ENCODE measurements around the gene VSNL1. TPM values are rescaled to one million over a fixed set of nuclear protein-coding genes. Genes with fewer than 3 reads are reported as not detected.
"Not testable (repeated sequence)": the region's sequence is repeated elsewhere in the genome, so short reads cannot be mapped to it uniquely, and the experiment has no call there.

Gene VSNL1
- total RNA-seq, 3 donors from 2014 or later = 2.1 to 5.4 (median 2.1) TPM

DNA sequence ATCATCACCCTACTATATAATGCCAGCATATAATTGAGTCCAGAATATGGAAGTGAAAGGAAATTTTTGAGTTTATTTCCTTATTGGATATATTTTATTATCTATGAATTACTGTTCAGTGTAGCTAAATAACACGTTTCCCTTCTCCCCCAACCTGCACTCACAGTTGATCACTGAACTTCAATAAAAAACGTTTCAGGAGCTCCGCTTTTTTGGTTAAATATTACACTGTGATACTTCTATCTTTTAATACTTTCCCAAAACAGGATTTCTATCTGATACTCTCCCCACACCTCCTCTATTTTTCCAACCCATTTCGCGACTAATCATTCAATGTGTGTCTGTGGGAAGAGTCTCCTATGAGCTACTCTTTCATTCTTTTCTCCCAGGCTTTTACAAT is 7.2 kb downstream of the VSNL1 start:
- H3K4me3 ChIP-seq = no peak overlapping the region
- intact Hi-C loops (cut with DNase I, micrococcal nuclease) = no loop called here
- DNase-seq (no peak), ATAC-seq (peak; percentile 44)
- peaks cover 3% of the 10 kb centered on the region for H3K4me1 ChIP-seq (ENCODE audit: low read depth)
- TF ChIP-seq, protein P1, sequence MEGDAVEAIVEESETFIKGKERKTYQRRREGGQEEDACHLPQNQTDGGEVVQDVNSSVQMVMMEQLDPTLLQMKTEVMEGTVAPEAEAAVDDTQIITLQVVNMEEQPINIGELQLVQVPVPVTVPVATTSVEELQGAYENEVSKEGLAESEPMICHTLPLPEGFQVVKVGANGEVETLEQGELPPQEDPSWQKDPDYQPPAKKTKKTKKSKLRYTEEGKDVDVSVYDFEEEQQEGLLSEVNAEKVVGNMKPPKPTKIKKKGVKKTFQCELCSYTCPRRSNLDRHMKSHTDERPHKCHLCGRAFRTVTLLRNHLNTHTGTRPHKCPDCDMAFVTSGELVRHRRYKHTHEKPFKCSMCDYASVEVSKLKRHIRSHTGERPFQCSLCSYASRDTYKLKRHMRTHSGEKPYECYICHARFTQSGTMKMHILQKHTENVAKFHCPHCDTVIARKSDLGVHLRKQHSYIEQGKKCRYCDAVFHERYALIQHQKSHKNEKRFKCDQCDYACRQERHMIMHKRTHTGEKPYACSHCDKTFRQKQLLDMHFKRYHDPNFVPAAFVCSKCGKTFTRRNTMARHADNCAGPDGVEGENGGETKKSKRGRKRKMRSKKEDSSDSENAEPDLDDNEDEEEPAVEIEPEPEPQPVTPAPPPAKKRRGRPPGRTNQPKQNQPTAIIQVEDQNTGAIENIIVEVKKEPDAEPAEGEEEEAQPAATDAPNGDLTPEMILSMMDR (IDR thresholded peaks at IDR 0.05) = no peak
- H3K36me3 ChIP-seq (ENCODE audit: low read depth) = no peaks in the 10 kb centered on the region
- H3K9me3 ChIP-seq = no peaks in the 10 kb centered on the region

DNA sequence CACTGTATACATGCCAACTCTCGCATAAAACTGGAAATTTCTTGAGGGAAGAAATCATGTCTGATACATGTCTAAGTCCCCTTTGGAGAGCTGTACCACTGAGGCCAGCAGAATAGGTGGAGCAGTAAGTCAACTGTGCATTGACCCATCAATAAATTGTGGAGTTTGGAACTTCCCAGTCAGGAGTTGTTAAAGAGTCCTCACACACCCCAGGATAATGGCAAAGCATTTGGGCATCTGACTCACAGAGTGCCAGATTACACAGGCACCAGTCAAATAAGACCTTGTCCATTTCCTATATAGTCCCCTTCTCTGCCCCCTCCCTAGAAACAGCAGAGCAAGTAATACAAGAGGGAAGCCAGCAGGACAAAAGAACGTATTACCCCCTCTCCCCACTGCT is 10.4 kb downstream of the VSNL1 start:
- no peak for DNase-seq
- H3K4me1 ChIP-seq (ENCODE audit: low read depth) = no peaks in the 10 kb centered on the region
- H3K36me3 ChIP-seq (ENCODE audit: low read depth) = no peaks in the 10 kb centered on the region
- H3K4me3 ChIP-seq = no peak overlapping the region
- TF ChIP-seq, protein P1 (IDR thresholded peaks at IDR 0.05) = no peak
- ATAC-seq = peak; percentile 71
- intact Hi-C loops (cut with DNase I, micrococcal nuclease) = no loop called here
- H3K9me3 ChIP-seq = no peaks in the 10 kb centered on the region

DNA sequence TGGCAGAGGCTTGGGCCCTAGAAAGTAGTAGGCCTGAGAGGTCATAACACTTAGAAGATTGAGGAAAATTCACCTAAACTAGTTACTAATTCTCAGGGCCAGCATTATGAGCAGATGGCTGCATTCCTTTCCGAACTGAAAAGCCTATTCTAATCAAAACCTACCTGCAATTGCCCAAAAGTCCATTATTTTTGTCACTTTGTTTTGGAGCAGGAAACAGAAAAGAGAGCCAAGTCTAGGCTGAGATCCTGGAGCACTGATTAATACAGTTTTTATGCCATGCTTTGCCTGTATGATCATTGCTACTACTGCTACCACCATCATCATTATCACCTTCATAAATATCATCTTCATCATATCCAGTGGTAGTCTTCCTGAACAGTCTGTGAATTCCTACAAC is 14.7 kb downstream of the VSNL1 start:
- intact Hi-C loops (cut with DNase I, micrococcal nuclease) = no loop called here
- H3K9me3 ChIP-seq = no peaks in the 10 kb centered on the region
- ATAC-seq (no peak), DNase-seq (no peak)
- no peak overlapping the region for H3K4me3 ChIP-seq
- peaks cover 4% of the 10 kb centered on the region for H3K4me1 ChIP-seq (ENCODE audit: low read depth)
- no peaks in the 10 kb centered on the region for H3K36me3 ChIP-seq (ENCODE audit: low read depth)
- TF ChIP-seq, protein P1 (IDR thresholded peaks at IDR 0.05) = no peak

DNA sequence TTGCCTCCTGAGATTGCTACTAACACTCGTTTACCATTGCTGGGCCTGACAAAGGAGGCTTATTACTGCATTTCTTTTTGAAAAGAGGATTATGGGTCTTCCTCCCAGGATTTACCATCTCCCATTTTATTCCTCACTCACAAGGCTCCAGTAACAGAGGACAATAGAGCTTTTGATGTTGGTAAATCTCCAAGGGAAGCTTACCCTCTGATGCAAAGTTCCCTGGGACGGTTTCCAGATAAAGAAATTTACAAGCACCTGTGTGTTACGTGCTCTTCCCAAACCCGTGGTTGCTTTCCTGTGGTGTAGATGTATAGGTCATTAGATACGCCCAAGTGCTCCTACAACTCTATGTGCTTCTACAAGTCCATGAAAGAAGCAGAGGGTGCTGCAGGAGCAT is 17.1 kb downstream of the VSNL1 start:
- Histone ChIP-seq H3K4me3 (no peak overlapping the region), H3K9me3 (no peaks in the 10 kb centered on the region), H3K36me3 (ENCODE audit: low read depth) (no peaks in the 10 kb centered on the region), H3K4me1 (ENCODE audit: low read depth) (peaks cover 4% of the 10 kb centered on the region)
- DNase-seq (peak in 1 of 3 donors; percentile 35), ATAC-seq (peak; percentile 91)
- intact Hi-C loops (cut with DNase I, micrococcal nuclease) = no loop called here
- TF ChIP-seq, protein P1 (IDR thresholded peaks at IDR 0.05) = no peak

DNA sequence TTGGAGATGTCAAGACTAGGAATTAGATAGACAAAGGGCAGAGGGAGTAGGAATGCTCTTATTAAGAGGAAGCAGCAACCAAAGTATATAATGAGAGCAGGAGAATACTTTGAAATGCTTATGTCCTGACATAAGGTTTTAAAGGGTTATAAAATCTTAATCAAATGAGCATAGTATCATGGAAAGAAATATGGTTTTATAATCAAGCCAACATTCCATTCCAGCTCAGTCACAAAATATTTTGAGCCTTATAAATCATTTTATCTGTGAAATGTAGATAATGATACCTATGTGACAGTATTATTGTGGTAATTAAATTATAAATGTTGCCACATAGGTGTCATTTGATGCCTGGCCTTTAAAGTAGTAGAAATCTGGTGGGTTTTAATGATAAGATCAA is 17.6 kb downstream of the VSNL1 start:
- ATAC-seq (peak; percentile 81), DNase-seq (no peak)
- Histone ChIP-seq H3K4me3 (no peak overlapping the region), H3K9me3 (no peaks in the 10 kb centered on the region), H3K4me1 (ENCODE audit: low read depth) (peaks cover 4% of the 10 kb centered on the region), H3K36me3 (ENCODE audit: low read depth) (no peaks in the 10 kb centered on the region)
- TF ChIP-seq, protein P1 (IDR thresholded peaks at IDR 0.05) = no peak
- intact Hi-C loops (cut with DNase I, micrococcal nuclease) = no loop called here

DNA sequence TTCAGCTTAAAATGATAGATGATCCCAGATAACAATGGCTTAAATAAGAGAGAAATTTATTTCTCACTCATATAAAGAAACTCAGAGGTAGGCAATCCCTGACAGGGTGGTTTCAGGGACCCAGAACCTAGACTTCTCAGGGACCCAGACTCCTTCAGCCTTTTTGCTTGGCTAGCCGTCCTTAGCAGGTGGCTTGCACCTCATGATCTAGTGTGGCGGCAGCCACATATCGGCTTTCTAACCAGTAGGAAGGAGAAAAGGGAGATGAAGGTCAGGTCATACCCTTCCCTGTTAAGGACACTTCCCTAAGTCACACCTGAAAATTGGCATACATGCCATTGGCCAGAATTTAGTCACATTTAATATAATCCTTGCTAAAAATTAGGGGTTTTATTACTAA is 18.4 kb downstream of the VSNL1 start:
- Histone ChIP-seq H3K9me3 (no peaks in the 10 kb centered on the region), H3K36me3 (ENCODE audit: low read depth) (no peaks in the 10 kb centered on the region), H3K4me1 (ENCODE audit: low read depth) (peaks cover 4% of the 10 kb centered on the region), H3K4me3 (no peak overlapping the region)
- no peak for ATAC-seq
- TF ChIP-seq, protein P1 (IDR thresholded peaks at IDR 0.05) = no peak
- intact Hi-C loops (cut with DNase I, micrococcal nuclease) = no loop called here
- no peak for DNase-seq

DNA sequence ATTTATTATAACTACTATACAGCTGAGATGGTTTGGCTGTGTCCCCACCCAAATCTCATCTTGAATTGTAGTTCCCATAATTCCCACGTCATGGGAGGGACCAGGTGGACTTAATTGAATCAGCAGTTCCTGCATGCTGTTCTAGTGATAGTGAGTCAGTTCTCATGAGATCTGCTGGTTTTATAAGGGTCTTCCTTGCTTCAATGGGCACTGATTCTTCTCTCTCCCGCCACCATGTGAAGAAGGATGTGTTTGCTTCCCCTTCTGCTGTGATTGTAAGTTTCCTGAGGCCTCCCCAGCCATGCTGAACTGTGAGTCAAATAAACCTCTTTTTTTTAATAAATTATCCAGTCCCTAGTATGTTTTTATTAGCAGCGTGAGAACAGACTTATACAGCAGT is 25.2 kb downstream of the VSNL1 start:
- H3K4me3 ChIP-seq; H3K4me1 ChIP-seq (ENCODE audit: low read depth); ATAC-seq; H3K36me3 ChIP-seq (ENCODE audit: low read depth); DNase-seq; intact Hi-C loops (cut with DNase I, micrococcal nuclease); H3K9me3 ChIP-seq: not testable (repeated sequence)
